Left ventricle myocardium inferior (tissue), 1 donor: Measurements from ENCODE around the gene KCNT2. TPM values are rescaled to one million over a fixed set of nuclear protein-coding genes. Genes with fewer than 3 reads are reported as not detected.

ENCODE experiments used
- DNase-seq: peaks from one replicate; pipeline ENCODE4 v3.0.0-alpha.2; 2020
- H3K27ac ChIP-seq: fragments of 200-600 bp; replicated peaks from 2 replicates; pipeline ENCODE4 v1.8.0; 2021
- H3K27me3 ChIP-seq: fragments of 200-600 bp; 2 replicates; pipeline ENCODE4 v1.8.0; 2021; ENCODE audit warnings: low read depth
- H3K36me3 ChIP-seq: fragments of 200-600 bp; 2 replicates; pipeline ENCODE4 v1.8.0; 2021
- H3K4me1 ChIP-seq: fragments of 200-600 bp; 2 replicates; pipeline ENCODE4 v1.8.0; 2021
- H3K4me3 ChIP-seq: fragments of 200-600 bp; 2 replicates; pipeline ENCODE4 v1.8.0; 2021; ENCODE audit warnings: mild to moderate bottlenecking, moderate library complexity
- H3K9me3 ChIP-seq: fragments of 200-600 bp; replicated peaks from 2 replicates; pipeline ENCODE4 v1.8.0; 2021
- intact Hi-C: fragments of 100-400 bp; cut with micrococcal nuclease; formaldehyde crosslinking; loops from one replicate; pipeline ENCODE4 v1.11.0; 2022
- total RNA-seq: library from RNA; stranded (reverse); fragmentation: NEBNext Ultra II Directional; extraction: Animal tissue kit (Norgen Biotek cat#: 25700); gene quantifications from one replicate; pipeline ENCODE4 v1.2.1, GENCODE V29; 2021
- TF ChIP-seq, protein P1 (sequence below): fragments of 200-600 bp; IDR thresholded peaks from 2 replicates; pipeline ENCODE4 v1.8.0; 2021; ENCODE audit warnings: antibody characterized with exemption, mild to moderate bottlenecking, borderline replicate concordance
- donor health status: DM: no; HTN: yes; CAD: no; lungs with severe emphysema.

The KCNT2 gene
- total RNA-seq, 1 donor from 2014 or later: 0.60 TPM

DNA sequence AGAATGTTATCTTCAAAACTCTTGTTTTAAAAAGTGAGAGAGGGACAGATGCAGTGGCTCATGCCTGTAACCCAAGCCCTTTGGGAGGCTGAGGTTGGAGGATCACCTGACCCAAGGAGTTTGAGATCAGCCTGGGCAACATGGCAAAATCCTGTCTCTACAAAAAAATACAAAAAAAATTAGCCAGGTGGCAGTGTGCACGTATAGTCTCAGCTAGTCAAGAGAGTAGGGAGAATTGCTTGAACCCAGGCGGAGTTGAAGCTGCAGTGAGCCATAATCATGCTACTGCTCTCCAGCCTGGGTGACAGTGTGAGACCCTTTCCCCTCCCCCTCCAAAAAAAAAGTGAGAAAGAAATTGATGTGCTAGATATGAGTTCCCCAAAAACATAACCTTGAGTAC is 131.0 kb downstream of the KCNT2 start:
- H3K36me3 ChIP-seq: no peaks in the 10 kb centered on the region
- TF ChIP-seq, protein P1, sequence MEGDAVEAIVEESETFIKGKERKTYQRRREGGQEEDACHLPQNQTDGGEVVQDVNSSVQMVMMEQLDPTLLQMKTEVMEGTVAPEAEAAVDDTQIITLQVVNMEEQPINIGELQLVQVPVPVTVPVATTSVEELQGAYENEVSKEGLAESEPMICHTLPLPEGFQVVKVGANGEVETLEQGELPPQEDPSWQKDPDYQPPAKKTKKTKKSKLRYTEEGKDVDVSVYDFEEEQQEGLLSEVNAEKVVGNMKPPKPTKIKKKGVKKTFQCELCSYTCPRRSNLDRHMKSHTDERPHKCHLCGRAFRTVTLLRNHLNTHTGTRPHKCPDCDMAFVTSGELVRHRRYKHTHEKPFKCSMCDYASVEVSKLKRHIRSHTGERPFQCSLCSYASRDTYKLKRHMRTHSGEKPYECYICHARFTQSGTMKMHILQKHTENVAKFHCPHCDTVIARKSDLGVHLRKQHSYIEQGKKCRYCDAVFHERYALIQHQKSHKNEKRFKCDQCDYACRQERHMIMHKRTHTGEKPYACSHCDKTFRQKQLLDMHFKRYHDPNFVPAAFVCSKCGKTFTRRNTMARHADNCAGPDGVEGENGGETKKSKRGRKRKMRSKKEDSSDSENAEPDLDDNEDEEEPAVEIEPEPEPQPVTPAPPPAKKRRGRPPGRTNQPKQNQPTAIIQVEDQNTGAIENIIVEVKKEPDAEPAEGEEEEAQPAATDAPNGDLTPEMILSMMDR: no peak
- H3K27me3 ChIP-seq: no peaks in the 10 kb centered on the region
- no peak overlapping the region for H3K27ac ChIP-seq
- no peak overlapping the region for H3K4me3 ChIP-seq
- intact Hi-C loops: no loop called here
- no peaks in the 10 kb centered on the region for H3K4me1 ChIP-seq
- no peaks in the 10 kb centered on the region for H3K9me3 ChIP-seq
- DNase-seq: no peak

DNA sequence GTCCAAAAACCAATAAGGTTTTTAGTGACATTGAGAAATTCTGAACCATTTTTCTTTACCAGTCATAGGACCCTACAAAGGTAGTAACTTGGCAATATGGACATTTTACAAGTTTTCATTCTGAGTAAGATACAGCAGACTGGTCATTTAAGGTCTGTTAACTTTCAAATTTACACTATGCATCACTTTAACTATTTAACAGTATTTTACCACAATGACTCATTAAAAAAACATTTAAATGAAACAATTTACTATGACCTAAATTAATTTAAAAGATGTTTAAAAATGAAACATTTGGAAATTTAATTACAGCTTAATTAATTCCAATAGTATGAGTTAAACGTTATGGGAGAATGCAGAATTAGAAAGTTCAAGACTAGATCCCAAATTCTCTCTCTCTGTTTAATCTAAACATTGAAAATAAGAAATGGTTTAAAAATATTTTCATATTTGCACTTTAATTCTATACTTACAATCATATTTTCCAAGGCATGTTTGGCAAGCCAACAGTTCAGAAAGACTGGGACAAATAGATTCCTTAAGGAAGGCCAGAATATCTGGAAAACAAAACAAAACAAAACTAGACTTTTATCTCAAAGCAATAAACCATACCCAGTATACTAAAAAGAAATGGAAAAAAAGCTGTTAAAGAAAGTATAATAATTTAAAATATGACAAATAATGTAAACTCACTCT is 140.9 kb downstream of the KCNT2 start:
- Histone ChIP-seq H3K36me3 (no peaks in the 10 kb centered on the region), H3K27me3 (no peaks in the 10 kb centered on the region), H3K9me3 (no peaks in the 10 kb centered on the region), H3K4me3 (no peak overlapping the region), H3K27ac (no peak overlapping the region), H3K4me1 (no peaks in the 10 kb centered on the region)
- intact Hi-C loops: no loop called here
- TF ChIP-seq, protein P1: no peak
- no peak for DNase-seq

DNA sequence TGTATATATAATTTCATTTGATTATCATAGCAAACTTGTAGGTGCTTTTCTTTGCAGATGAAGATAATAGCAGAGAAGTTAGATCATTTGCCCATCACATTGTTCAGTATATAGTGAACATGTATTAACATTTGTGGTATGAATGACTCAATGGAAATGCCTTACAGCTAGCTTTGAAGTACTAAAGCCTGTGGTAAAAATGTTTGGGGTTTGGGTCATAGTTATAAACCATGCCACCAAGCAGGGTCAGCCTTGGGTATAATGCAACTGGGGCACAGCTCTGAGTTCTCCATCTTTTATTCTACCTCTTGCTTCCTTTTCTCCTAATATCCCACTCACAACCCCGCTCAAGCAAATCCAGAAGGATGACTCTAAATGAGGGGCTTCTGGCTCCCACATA is 141.6 kb downstream of the KCNT2 start:
- Histone ChIP-seq H3K9me3 (no peaks in the 10 kb centered on the region), H3K27me3 (no peaks in the 10 kb centered on the region), H3K4me1 (no peaks in the 10 kb centered on the region), H3K4me3 (no peak overlapping the region), H3K36me3 (no peaks in the 10 kb centered on the region), H3K27ac (no peak overlapping the region)
- intact Hi-C loops: no loop called here
- DNase-seq: no peak
- TF ChIP-seq, protein P1: no peak

DNA sequence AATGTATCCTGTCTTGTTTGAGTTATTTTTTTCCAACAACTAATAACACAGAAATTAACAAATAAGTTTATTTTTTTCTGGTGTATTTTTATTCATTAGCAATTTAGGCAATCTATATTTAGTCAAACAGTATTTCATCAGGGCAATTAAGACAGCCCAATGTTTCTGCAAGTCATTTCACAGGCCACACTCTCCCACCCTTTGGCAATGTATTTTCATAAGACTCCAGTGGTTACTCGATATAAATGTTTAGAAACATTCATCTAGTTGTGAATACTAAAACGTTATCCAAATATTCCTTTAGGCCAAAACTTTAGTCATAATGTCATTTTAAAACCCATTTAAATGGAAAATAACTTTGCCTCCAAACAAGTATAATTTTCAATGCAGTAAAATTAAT is 142.1 kb downstream of the KCNT2 start:
- Histone ChIP-seq H3K4me1 (no peaks in the 10 kb centered on the region), H3K9me3 (no peaks in the 10 kb centered on the region), H3K4me3 (no peak overlapping the region), H3K27ac (no peak overlapping the region), H3K27me3 (no peaks in the 10 kb centered on the region), H3K36me3 (no peaks in the 10 kb centered on the region)
- TF ChIP-seq, protein P1: no peak
- intact Hi-C loops: no loop called here
- no peak for DNase-seq

DNA sequence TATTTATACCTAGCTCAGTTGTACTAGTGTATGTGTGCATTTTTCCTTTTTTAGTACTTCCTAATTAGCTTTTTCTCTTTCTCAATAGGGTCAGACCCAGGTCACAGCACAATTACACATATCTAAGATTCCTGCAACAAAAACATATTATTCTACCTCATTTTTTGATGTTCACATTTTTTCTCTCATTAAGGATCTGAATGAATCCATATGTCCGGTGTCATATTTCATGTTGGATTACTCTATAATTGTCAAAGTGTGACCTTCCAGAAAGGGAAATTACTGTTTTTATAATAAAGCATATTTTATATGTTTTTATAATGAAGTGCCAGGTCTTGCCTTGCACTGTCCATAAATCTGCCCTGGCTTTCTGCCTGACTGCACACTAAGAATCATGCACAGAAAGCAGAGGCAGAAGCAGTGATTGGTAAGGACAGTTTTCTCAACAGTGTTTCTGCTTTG is 143.7 kb downstream of the KCNT2 start:
- TF ChIP-seq, protein P1: no peak
- intact Hi-C loops: no loop called here
- no peaks in the 10 kb centered on the region for H3K4me1 ChIP-seq

More for the DNA sequence above, 143.7 kb downstream of the KCNT2 start:
- H3K36me3 ChIP-seq: no peaks in the 10 kb centered on the region
- H3K27ac ChIP-seq: no peak overlapping the region
- no peaks in the 10 kb centered on the region for H3K9me3 ChIP-seq
- DNase-seq: no peak
- no peak overlapping the region for H3K4me3 ChIP-seq
- H3K27me3 ChIP-seq: no peaks in the 10 kb centered on the region
